HAP-1 (cell line): ENCODE data around the gene HIP1.
A peak's percentile ranks its signal among the peaks of the same experiment; 100 is the strongest.

Source experiments
- DNase-seq, 2 experiments: peaks; one replicate each; pipeline ENCODE4 v3.0.0-alpha.2; 2016 to 2020; ENCODE audit warnings: low spot score in 2 of 2
- H3K27me3 ChIP-seq: fragments of 250-450 bp; sonication (Bioruptor Pico); 2 replicates; pipeline ENCODE4 v1.5.1; 2020; ENCODE audit warnings: low read depth, mild to moderate bottlenecking, moderate library complexity
- H3K36me3 ChIP-seq: fragments of 250-450 bp; sonication (Bioruptor Pico); replicated peaks from 2 replicates; pipeline ENCODE4 v1.5.1; 2020; ENCODE audit warnings: mild to moderate bottlenecking
- H3K4me1 ChIP-seq: fragments of 250-450 bp; sonication (Bioruptor Pico); 2 replicates; pipeline ENCODE4 v1.5.1; 2020; ENCODE audit warnings: mild to moderate bottlenecking
- H3K4me3 ChIP-seq: fragments of 250-450 bp; sonication (Bioruptor Pico); 2 replicates; pipeline ENCODE4 v1.5.1; 2020; ENCODE audit warnings: mild to moderate bottlenecking, moderate library complexity
- H3K9me3 ChIP-seq: fragments of 250-450 bp; sonication (Bioruptor Pico); 2 replicates; pipeline ENCODE4 v1.5.1; 2020; ENCODE audit warnings: mild to moderate bottlenecking, moderate library complexity
- in situ Hi-C: fragments of 300-500 bp; cut with MboI; formaldehyde crosslinking; loops from 3 replicates; pipeline ENCODE4 v1.14.3; 2020; ENCODE audit warnings: low sequenced_read_pairs, inconsistent platforms, mixed read lengths

Gene HIP1

GRCh38 chr7:75758491-75758890 is 19.8 kb upstream of the HIP1 start:
- H3K27me3 ChIP-seq: no peaks in the 10 kb centered on the region
- H3K4me3 ChIP-seq: no peak overlapping the region
- in situ Hi-C loops: loop anchor here (25.0 kb wide), 1 partner anchor 696 kb away; the partner anchor contains the start of gene RCC1L

GRCh38 chr7:75757860-75758259 is 19.1 kb upstream of the HIP1 start:
- no peaks in the 10 kb centered on the region for H3K27me3 ChIP-seq
- no peak overlapping the region for H3K4me3 ChIP-seq
- no peaks in the 10 kb centered on the region for H3K36me3 ChIP-seq
- no peaks in the 10 kb centered on the region; the same call in 1 of the 2 replicates for H3K9me3 ChIP-seq
- H3K4me1 ChIP-seq: no peaks in the 10 kb centered on the region
- DNase-seq: no peak
- in situ Hi-C loops: loop anchor here (25.0 kb wide), 1 partner anchor 696 kb away; the partner anchor contains the start of gene RCC1L

More at GRCh38 chr7:75758491-75758890, 19.8 kb upstream of the HIP1 start:
- Histone ChIP-seq H3K4me1 (no peaks in the 10 kb centered on the region), H3K9me3 (no peaks in the 10 kb centered on the region; the same call in 1 of the 2 replicates), H3K36me3 (no peaks in the 10 kb centered on the region)
- no peak for DNase-seq

GRCh38 chr7:75756991-75757676 is 18.4 kb upstream of the HIP1 start:
- H3K4me3 ChIP-seq: no peak overlapping the region
- no peaks in the 10 kb centered on the region for H3K4me1 ChIP-seq
- H3K9me3 ChIP-seq: no peaks in the 10 kb centered on the region; the same call in 1 of the 2 replicates
- H3K27me3 ChIP-seq: no peaks in the 10 kb centered on the region
- in situ Hi-C loops: loop anchor here (25.0 kb wide), 1 partner anchor 695 kb away; the partner anchor contains the start of gene RCC1L
- no peaks in the 10 kb centered on the region for H3K36me3 ChIP-seq
- DNase-seq: peak in 1 of 2 experiments; percentile 43

- DNase-seq: no peak
- Histone ChIP-seq H3K4me3 (no peak overlapping the region), H3K36me3 (no peaks in the 10 kb centered on the region), H3K27me3 (no peaks in the 10 kb centered on the region), H3K4me1 (no peaks in the 10 kb centered on the region), H3K9me3 (no peaks in the 10 kb centered on the region; the same call in 1 of the 2 replicates)
- in situ Hi-C loops: loop anchor here (25.0 kb wide), 1 partner anchor 694 kb away; the partner anchor contains the start of gene RCC1L
Observed at GRCh38 chr7:75756206-75756990, 17.7 kb upstream of the HIP1 start.

- peak; percentile 29 to 64 for DNase-seq
- no peaks in the 10 kb centered on the region for H3K9me3 ChIP-seq
- peaks cover 8% of the 10 kb centered on the region for H3K4me1 ChIP-seq
- in situ Hi-C loops: no loop called here
- no peaks in the 10 kb centered on the region for H3K36me3 ChIP-seq
- no peak overlapping the region for H3K4me3 ChIP-seq
- H3K27me3 ChIP-seq: no peaks in the 10 kb centered on the region
Observed at GRCh38 chr7:75743455-75743859, 4.7 kb upstream of the HIP1 start.

- H3K9me3 ChIP-seq: no peaks in the 10 kb centered on the region
- H3K4me3 ChIP-seq: no peak overlapping the region
- no peaks in the 10 kb centered on the region for H3K27me3 ChIP-seq
- no peaks in the 10 kb centered on the region for H3K36me3 ChIP-seq
- DNase-seq: peak in 1 of 2 experiments; percentile 48
- in situ Hi-C loops: no loop called here
- peaks cover 16% of the 10 kb centered on the region for H3K4me1 ChIP-seq
Observed at GRCh38 chr7:75740846-75741497, 2.2 kb upstream of the HIP1 start.

- Histone ChIP-seq H3K27me3 (no peaks in the 10 kb centered on the region), H3K4me1 (peaks cover 17% of the 10 kb centered on the region), H3K4me3 (peak overlapping the region; percentile 92), H3K9me3 (no peaks in the 10 kb centered on the region), H3K36me3 (no peaks in the 10 kb centered on the region)
- in situ Hi-C loops: no loop called here
- peak in 1 of 2 experiments; percentile 58 for DNase-seq
Observed at GRCh38 chr7:75739796-75740672, 1.3 kb upstream of the HIP1 start.

- in situ Hi-C loops: no loop called here
- Histone ChIP-seq H3K27me3 (no peaks in the 10 kb centered on the region), H3K4me1 (peaks cover 21% of the 10 kb centered on the region), H3K36me3 (no peaks in the 10 kb centered on the region), H3K9me3 (no peaks in the 10 kb centered on the region), H3K4me3 (peak overlapping the region; percentile 92)
- peak; percentile 92 to 100 for DNase-seq
Observed at GRCh38 chr7:75738975-75739795, 444 bp upstream of the HIP1 start.

GRCh38 chr7:75737856-75738603 is 711 bp downstream of the HIP1 start:
- H3K27me3 ChIP-seq: no peaks in the 10 kb centered on the region
- in situ Hi-C loops: no loop called here
- peaks cover 13% of the 10 kb centered on the region for H3K4me1 ChIP-seq
- no peaks in the 10 kb centered on the region for H3K36me3 ChIP-seq
- peak overlapping the region; percentile 92 for H3K4me3 ChIP-seq
- peak; percentile 28 to 50 for DNase-seq
- no peaks in the 10 kb centered on the region for H3K9me3 ChIP-seq

- no peak for DNase-seq
- Histone ChIP-seq H3K36me3 (no peaks in the 10 kb centered on the region), H3K27me3 (no peaks in the 10 kb centered on the region), H3K4me1 (peaks cover 13% of the 10 kb centered on the region), H3K4me3 (no peak overlapping the region), H3K9me3 (no peaks in the 10 kb centered on the region)
- in situ Hi-C loops: no loop called here
Observed at GRCh38 chr7:75735581-75736350, 3.0 kb downstream of the HIP1 start.
